GM12878 (cell line): ENCODE data around the gene ESR2. TPM values are rescaled to one million over a fixed set of nuclear protein-coding genes. Genes with fewer than 3 reads are reported as not detected.

Experiments used
- ATAC-seq: fragments of 200-7000 bp; cut with Tn5 transposase; 3 replicates; pipeline ENCODE4 v1.9.1; 2020; ENCODE audit warnings: mild to moderate bottlenecking, moderate library complexity
- BruUV-seq: library from RNA; stranded (reverse); fragments of 400-500 nt; replicated peaks from 2 replicates; lab custom pipeline; 2021; lab: Mats Ljungman, UMichigan
- CTCF ChIA-PET: fragments of 300-600 bp; sonication (Branson Sonifier 250); formaldehyde crosslinking; extraction: SDS; loops from one replicate; lab custom pipeline; 2021; ENCODE audit warnings: inconsistent platforms; lab: Yijun Ruan, JAX
- POLR2A ChIA-PET: fragments of 350-600 bp; formaldehyde crosslinking; extraction: SDS; loops from one replicate; lab custom pipeline; 2021; ENCODE audit warnings: inconsistent platforms; lab: Charles Lee
- RAD21 ChIA-PET: fragments of 300-600 bp; sonication (Branson Sonifier 250); formaldehyde crosslinking; loops from one replicate; lab custom pipeline; 2023; ENCODE audit warnings: antibody characterized with exemption; ENCODE audit not compliant: unreplicated experiment; lab: Charles Lee
- SMC1A ChIA-PET: fragments of 300-600 bp; sonication (Branson Sonifier 250); formaldehyde crosslinking; loops from one replicate; lab custom pipeline; 2023; ENCODE audit not compliant: unreplicated experiment, uncharacterized antibody; lab: Charles Lee
- DNase-seq: peaks from one replicate; pipeline ENCODE4 v3.0.0-alpha.2; 2011; ENCODE audit warnings: low read depth, low spot score
- FAIRE-seq: peaks from 3 replicates; lab custom pipeline; 2011; peaks lifted over from hg19 to GRCh38; lab: Jason Lieb, UNC
- H2AFZ ChIP-seq: 2 replicates; pipeline ENCODE4 v1.6.0; 2011; ENCODE audit warnings: low read depth, low read length, control low read depth; ENCODE audit not compliant: control insufficient read depth
- H3K27ac ChIP-seq: 2 replicates; pipeline ENCODE4 v1.5.1; 2011; ENCODE audit warnings: control low read depth; ENCODE audit not compliant: control insufficient read depth, insufficient read depth
- H3K27me3 ChIP-seq, 2 experiments: replicated peaks in 1 of 2; 2 replicates each; pipeline versions ENCODE4 v1.6.0 to v1.6.1; 2011; ENCODE audit warnings: low read length in 1 of 2; ENCODE audit not compliant: control insufficient read depth in 2 of 2, insufficient read depth in 2 of 2
- H3K36me3 ChIP-seq, 2 experiments: 2 replicates each; pipeline ENCODE4 v1.5.1; 2011; ENCODE audit warnings: low read length in 1 of 2; ENCODE audit not compliant: control insufficient read depth in 2 of 2, insufficient read depth in 2 of 2
- H3K4me1 ChIP-seq: 2 replicates; pipeline ENCODE4 v1.6.1; 2011; ENCODE audit warnings: mild to moderate bottlenecking, low read length, moderate library complexity, mixed read lengths; ENCODE audit not compliant: control insufficient read depth, insufficient read depth
- H3K4me2 ChIP-seq: 2 replicates; pipeline ENCODE4 v1.6.0; 2011; ENCODE audit warnings: control low read depth; ENCODE audit not compliant: control insufficient read depth, insufficient read depth
- H3K4me3 ChIP-seq: fragments of 200-600 bp; sonication (generic); 2 replicates; pipeline ENCODE4 v1.5.1; 2016
- H3K79me2 ChIP-seq: 2 replicates; pipeline ENCODE4 v1.6.0; 2011; ENCODE audit warnings: low read length; ENCODE audit not compliant: control insufficient read depth, insufficient read depth
- H3K9ac ChIP-seq: 2 replicates; pipeline ENCODE4 v1.8.0; 2011; ENCODE audit warnings: low read length, control low read depth, mixed read lengths; ENCODE audit not compliant: control insufficient read depth, insufficient read depth
- H3K9me3 ChIP-seq: replicated peaks from 3 replicates; pipeline ENCODE4 v1.5.1; 2011; ENCODE audit warnings: mild to moderate bottlenecking, low read length; ENCODE audit not compliant: control insufficient read depth, insufficient read depth
- H4K20me1 ChIP-seq: 2 replicates; pipeline ENCODE4 v1.6.0; 2011; ENCODE audit not compliant: control insufficient read depth, insufficient read depth
- BACH1 ChIP-seq: fragments of 450-650 bp; IDR thresholded peaks from 2 replicates; pipeline ENCODE4 v1.6.1; 2017; ENCODE audit warnings: mild to moderate bottlenecking, borderline replicate concordance
- BHLHE40 ChIP-seq, 2 experiments: fragments of 450-650 bp in 1 of 2; IDR thresholded peaks; 2 replicates each; pipeline ENCODE4 v1.6.1; 2011 to 2017; ENCODE audit warnings: low read depth in 2 of 2, borderline replicate concordance in 1 of 2, improper control_type of control experiment in 1 of 2, low read length in 1 of 2, mild to moderate bottlenecking in 1 of 2
- BMI1 ChIP-seq: fragments of 450-650 bp; IDR thresholded peaks from 2 replicates; pipeline ENCODE4 v1.6.1; 2016; ENCODE audit warnings: mild to moderate bottlenecking, moderate library complexity, borderline replicate concordance
- CEBPB ChIP-seq, 2 experiments: fragments of 150-350 bp in 1 of 2; IDR thresholded peaks; 2 replicates each; pipeline ENCODE4 v1.6.1; 2012 to 2014; ENCODE audit warnings: low read depth in 2 of 2, low read length in 2 of 2, borderline replicate concordance in 1 of 2, inconsistent platforms in 1 of 2
- FOS ChIP-seq: IDR thresholded peaks from 3 replicates; pipeline ENCODE4 v1.6.1; 2011; ENCODE audit warnings: borderline replicate concordance; ENCODE audit not compliant: insufficient read length; ENCODE audit errors: extremely low read depth
- HDGF ChIP-seq: fragments of 450-650 bp; IDR thresholded peaks from 2 replicates; pipeline ENCODE4 v1.6.1; 2016; ENCODE audit warnings: antibody characterized with exemption
- IRF4 ChIP-seq: IDR thresholded peaks from 2 replicates; pipeline ENCODE4 v1.6.1; 2011; ENCODE audit warnings: low read depth, low read length
- MAX ChIP-seq: IDR thresholded peaks from 2 replicates; pipeline ENCODE4 v1.6.1; 2012; ENCODE audit warnings: low read depth, low read length, improper control_type of control experiment
- MEF2B ChIP-seq: fragments of 450-650 bp; IDR thresholded peaks from 2 replicates; pipeline ENCODE4 v1.6.1; 2018; ENCODE audit warnings: mild to moderate bottlenecking, moderate library complexity; ENCODE audit not compliant: partially characterized antibody, poor library complexity, severe bottlenecking
- MTA2 ChIP-seq: fragments of 450-650 bp; IDR thresholded peaks from 2 replicates; pipeline ENCODE4 v1.6.1; 2016; ENCODE audit warnings: low read depth, mild to moderate bottlenecking, moderate library complexity
- NKRF ChIP-seq: fragments of 450-650 bp; conservative IDR thresholded peaks from 2 replicates; pipeline ENCODE4 v1.6.1; 2017; ENCODE audit warnings: mild to moderate bottlenecking, moderate library complexity
- PAX8 ChIP-seq: fragments of 450-650 bp; IDR thresholded peaks from 2 replicates; pipeline ENCODE4 v1.6.1; 2017; ENCODE audit warnings: mild to moderate bottlenecking, moderate library complexity
- RB1 ChIP-seq: fragments of 450-650 bp; formaldehyde crosslinking; IDR thresholded peaks from 2 replicates; pipeline ENCODE4 v1.6.1; 2017; ENCODE audit warnings: mild to moderate bottlenecking, borderline replicate concordance
- SIN3A ChIP-seq: IDR thresholded peaks from 2 replicates; pipeline ENCODE4 v1.6.1; 2012; ENCODE audit warnings: low read depth, low read length, improper control_type of control experiment
- TCF3 ChIP-seq: IDR thresholded peaks from 2 replicates; pipeline ENCODE4 v1.6.1; 2012; ENCODE audit warnings: low read depth, mild to moderate bottlenecking, low read length, borderline replicate concordance; ENCODE audit not compliant: insufficient read depth
- ZBED1 ChIP-seq: IDR thresholded peaks from 2 replicates; pipeline ENCODE4 v1.6.1; 2016; ENCODE audit warnings: borderline replicate concordance
- ZNF207 ChIP-seq: fragments of 450-650 bp; IDR thresholded peaks from 2 replicates; pipeline ENCODE4 v1.6.1; 2014; ENCODE audit warnings: antibody characterized with exemption, mild to moderate bottlenecking, borderline replicate concordance
- WGBS: methylation state at CpG from one replicate; pipeline ENCODE4 v1.1.6; 2016; ENCODE audit warnings: low lambda C conversion rate; ENCODE audit not compliant: insufficient replicate concordance, insufficient coverage; ENCODE audit errors: missing lambda C conversion rate; 5-methylcytosine and 5-hydroxymethylcytosine counted together
- in situ Hi-C: fragments of 300-500 bp; cut with MboI; formaldehyde crosslinking; loops from 9 replicates; pipeline ENCODE4 v1.14.3; 2018; ENCODE audit warnings: mixed read lengths
- intact Hi-C: fragments of 100-400 bp; cut with micrococcal nuclease; formaldehyde crosslinking; loops from one replicate; pipeline ENCODE4 v1.14.2; 2022; ENCODE audit not compliant: unreplicated experiment
- polyA plus RNA-seq, 11 experiments: library from polyadenylated mRNA; depleted of rRNA in 4 of 11; unstranded in 6 of 11; stranded (reverse) in 5 of 11; fragments of >200 nt; fragmentation: Nextera tagmentation in 4 of 11; fragmentation: Illumina TruSeq in 1 of 11; extraction: Ambion mirVana in 4 of 11; extraction: Trizol in 1 of 11; gene quantifications; 1 replicate in 1 of 11; 2 replicates in 10 of 11; pipeline versions ENCODE4 v1.2.1 to v1.2.3, GENCODE V29; 2011 to 2016; ENCODE audit warnings: inconsistent platforms in 2 of 11, missing spikeins in 2 of 11, low read depth in 1 of 11
- total RNA-seq, 4 experiments: library from RNA; depleted of rRNA in 3 of 4; stranded (reverse); fragments of >200 nt in 3 of 4; fragmentation: Illumina TruSeq in 1 of 4; extraction: Trizol in 1 of 4; gene quantifications; 2 replicates each; pipeline versions ENCODE4 v1.2.1 to v1.2.3, GENCODE V29; 2013 to 2021

The ESR2 gene
- total and polyA plus RNA-seq, 10 of the 15 experiments (the other 5 are each of a cell fraction or from before 2014, with no cell fraction given), result 0.29 to 2.6 (median 0.81) TPM

- no peak for TF ChIP-seq SIN3A
Observed at GRCh38 chr14:64208261-64208660, 85.9 kb downstream of the ESR2 start (continued).

- DNase-seq (no peak), FAIRE-seq (no peak), ATAC-seq (no peak)
- ChIA-PET RAD21 (interaction anchor here (1.0 kb wide), 1 partner anchor 8 kb away, joined by 3 read pairs; no protein-coding TSS in a partner anchor), SMC1A (interaction anchor here (1.1 to 2.4 kb wide), 3 partner anchors 8 to 32 kb away, joined by 3 to 9 read pairs (median 4); no protein-coding TSS in a partner anchor), CTCF (interaction anchor here (1.1 to 1.7 kb wide), 3 partner anchors 11 to 92 kb away, joined by 3 to 5 read pairs (median 3); no protein-coding TSS in a partner anchor), POLR2A (no interaction called here)
- TF ChIP-seq IRF4 (no peak), BHLHE40 (IDR thresholded peaks at IDR 0.05; ENCODE audit: borderline replicate concordance in 1 of 2, low read depth in 2 of 2, low read length in 1 of 2) (no peak), ZNF207 (no peak), TCF3 (no peak), NKRF (no peak), RB1 (no peak), MEF2B (no peak), BACH1 (no peak), ZBED1 (no peak), HDGF (no peak), FOS (no peak), BMI1 (no peak), MAX (no peak), PAX8 (no peak), MTA2 (no peak), CEBPB (IDR thresholded peaks at IDR 0.05; ENCODE audit: borderline replicate concordance in 1 of 2, low read depth in 2 of 2, low read length in 2 of 2) (no peak)
- no peaks in the 10 kb centered on the region for H3K4me1 ChIP-seq
- WGBS, result 81% methylated on average over 4 of the region's 4 CpGs
- H3K9me3 ChIP-seq, result no peaks in the 10 kb centered on the region
- no peaks in the 10 kb centered on the region; the same call in 1 of the 2 replicates for H3K79me2 ChIP-seq
- H4K20me1 ChIP-seq, result no peaks in the 10 kb centered on the region
- H3K9ac ChIP-seq, result no peak overlapping the region
- in situ Hi-C loops, result no loop called here
- no peak overlapping the region for H2AFZ ChIP-seq
- H3K27ac ChIP-seq, result no peak overlapping the region
- no peaks in the 10 kb centered on the region for H3K27me3 ChIP-seq
- H3K4me3 ChIP-seq, result no peak overlapping the region
- H3K36me3 ChIP-seq, result peaks cover 3 to 4% of the 10 kb centered on the region in 2 experiments; a peak in 3 of 4 replicates
- BruUV-seq, result no TSS peak
- intact Hi-C loops, result no loop called here
- no peak overlapping the region for H3K4me2 ChIP-seq
Observed at GRCh38 chr14:64203366-64204006, 90.7 kb downstream of the ESR2 start.
